DOHH2 (cell line): ENCODE results near the gene FSTL4.

Experiments
- CTCF ChIP-seq: fragments of 200-600 bp; sonication (generic); IDR thresholded peaks from one replicate; pipeline ENCODE4 v1.5.1; 2014; ENCODE audit warnings: antibody characterized with exemption, mild to moderate bottlenecking, low read depth, low read length; ENCODE audit not compliant: poor library complexity, severe bottlenecking
- EZH2phosphoT487 ChIP-seq: fragments of 200-600 bp; sonication (generic); IDR thresholded peaks from 2 replicates; pipeline ENCODE4 v1.6.1; 2017; ENCODE audit warnings: borderline replicate concordance, mild to moderate bottlenecking, antibody characterized with exemption, low read length, moderate library complexity, mixed read lengths

GRCh38 chr5:133400831-133401351, 211.4 kb downstream of the FSTL4 start:
- TF ChIP-seq CTCF: no peak
- TF ChIP-seq EZH2phosphoT487: no peak
